Endothelial cell of umbilical vein (primary cell): ENCODE measurements around the gene CSMD2.

Experiments
- CTCF ChIP-seq, 2 donors: IDR thresholded peaks; 1 replicate in 1 of 2; 2 replicates in 1 of 2; pipeline ENCODE4 v1.5.1; 2011; ENCODE audit warnings: low read length in 2 of 2, mild to moderate bottlenecking in 2 of 2, moderate library complexity in 2 of 2, control low read depth in 1 of 2, inconsistent platforms in 1 of 2, low read depth in 1 of 2; ENCODE audit not compliant: insufficient read depth in 1 of 2; ENCODE audit errors: extremely low read depth in 1 of 2
- POLR2A ChIP-seq: IDR thresholded peaks from 2 replicates; pipeline ENCODE4 v1.6.1; 2012; ENCODE audit warnings: low read depth, mild to moderate bottlenecking, control low read depth, low read length

- no peak for TF ChIP-seq CTCF (IDR thresholded peaks at IDR 0.05; ENCODE audit: extremely low read depth in 1 of 2, insufficient read depth in 1 of 2, low read depth in 1 of 2, low read length in 2 of 2)
- no peak for TF ChIP-seq POLR2A
Observed at GRCh38 chr1:33477451-33477850, 687.6 kb downstream of the CSMD2 start.
